Chondrocyte (in vitro differentiated cells): ENCODE results near the gene PTPN7. TPM values are rescaled to one million over a fixed set of nuclear protein-coding genes. Genes with fewer than 3 reads are reported as not detected.
"Not testable (repeated sequence)": the region's sequence is repeated elsewhere in the genome, so short reads cannot be mapped to it uniquely, and the experiment has no call there.

ENCODE experiments used
- DNase-seq: peaks from one replicate; pipeline ENCODE4 v3.0.0; 2021; ENCODE audit warnings: mixed read lengths, low spot score
- H3K27ac Mint-ChIP-seq: one replicate; pipeline ENCODE4 v1.8.0; 2021; ENCODE audit warnings: mild to moderate bottlenecking, moderate library complexity, mixed read lengths; ENCODE audit not compliant: unreplicated experiment
- H3K27me3 Mint-ChIP-seq: 2 replicates; pipeline ENCODE4 v1.8.0; 2021; ENCODE audit warnings: low read depth, mixed read lengths
- H3K36me3 Mint-ChIP-seq: 2 replicates; pipeline ENCODE4 v1.8.0; 2021; ENCODE audit warnings: low read depth, mixed read lengths
- H3K4me1 Mint-ChIP-seq: 2 replicates; pipeline ENCODE4 v1.8.0; 2021; ENCODE audit warnings: low read depth, mild to moderate bottlenecking, mixed read lengths
- H3K4me3 Mint-ChIP-seq: one replicate; pipeline ENCODE4 v1.8.0; 2021; ENCODE audit warnings: mild to moderate bottlenecking, moderate library complexity, mixed read lengths; ENCODE audit not compliant: unreplicated experiment
- H3K9me3 Mint-ChIP-seq: 2 replicates; pipeline ENCODE4 v1.8.0; 2021; ENCODE audit warnings: low read depth, mixed read lengths
- CTCF ChIP-seq: fragments of 200-600 bp; sonication (generic); IDR thresholded peaks from 2 replicates; pipeline ENCODE4 v1.5.0; 2021; ENCODE audit warnings: antibody characterized with exemption, mild to moderate bottlenecking, moderate library complexity
- total RNA-seq: library from RNA; stranded (reverse); gene quantifications from 3 replicates; pipeline ENCODE4 v1.2.1, GENCODE V29; 2021

Gene PTPN7
- total RNA-seq, 1 donor from 2014 or later = not detected

GRCh38 chr1:202181586-202181985, 21.2 kb upstream of the PTPN7 start:
- no peak for TF ChIP-seq CTCF
- Mint-ChIP-seq H3K4me1 (peaks cover 5% of the 10 kb centered on the region), H3K9me3 (no peaks in the 10 kb centered on the region), H3K36me3 (no peaks in the 10 kb centered on the region), H3K4me3 (no peak overlapping the region), H3K27me3 (peaks cover 31% of the 10 kb centered on the region), H3K27ac (no peak overlapping the region)
- DNase-seq = no peak

GRCh38 chr1:202180751-202181139, 20.3 kb upstream of the PTPN7 start:
- not testable (repeated sequence) for DNase-seq, H3K36me3 Mint-ChIP-seq, H3K9me3 Mint-ChIP-seq, H3K4me1 Mint-ChIP-seq, H3K27ac Mint-ChIP-seq, H3K4me3 Mint-ChIP-seq
- peaks cover 31% of the 10 kb centered on the region for H3K27me3 Mint-ChIP-seq

GRCh38 chr1:202179828-202180750, 19.7 kb upstream of the PTPN7 start:
- no peak for DNase-seq
- Mint-ChIP-seq H3K27ac (no peak overlapping the region), H3K4me3 (no peak overlapping the region), H3K4me1 (peaks cover 5% of the 10 kb centered on the region), H3K27me3 (peaks cover 31% of the 10 kb centered on the region), H3K36me3 (no peaks in the 10 kb centered on the region), H3K9me3 (no peaks in the 10 kb centered on the region)
- TF ChIP-seq CTCF = no peak

GRCh38 chr1:202176949-202177927, 16.8 kb upstream of the PTPN7 start:
- peaks cover 23% of the 10 kb centered on the region for H3K27me3 Mint-ChIP-seq
- H3K9me3 Mint-ChIP-seq = no peaks in the 10 kb centered on the region
- TF ChIP-seq CTCF = no peak
- no peak overlapping the region for H3K4me3 Mint-ChIP-seq
- H3K27ac Mint-ChIP-seq = no peak overlapping the region
- no peaks in the 10 kb centered on the region for H3K4me1 Mint-ChIP-seq
- no peak for DNase-seq
- H3K36me3 Mint-ChIP-seq = no peaks in the 10 kb centered on the region

GRCh38 chr1:202173993-202174392, 13.6 kb upstream of the PTPN7 start:
- Mint-ChIP-seq H3K27me3 (peaks cover 11% of the 10 kb centered on the region), H3K36me3 (no peaks in the 10 kb centered on the region), H3K9me3 (no peaks in the 10 kb centered on the region), H3K27ac (no peak overlapping the region), H3K4me1 (no peaks in the 10 kb centered on the region), H3K4me3 (no peak overlapping the region)
- TF ChIP-seq CTCF = no peak
- DNase-seq = no peak
